Measurements from ENCODE around the gene CD180.

DNA sequence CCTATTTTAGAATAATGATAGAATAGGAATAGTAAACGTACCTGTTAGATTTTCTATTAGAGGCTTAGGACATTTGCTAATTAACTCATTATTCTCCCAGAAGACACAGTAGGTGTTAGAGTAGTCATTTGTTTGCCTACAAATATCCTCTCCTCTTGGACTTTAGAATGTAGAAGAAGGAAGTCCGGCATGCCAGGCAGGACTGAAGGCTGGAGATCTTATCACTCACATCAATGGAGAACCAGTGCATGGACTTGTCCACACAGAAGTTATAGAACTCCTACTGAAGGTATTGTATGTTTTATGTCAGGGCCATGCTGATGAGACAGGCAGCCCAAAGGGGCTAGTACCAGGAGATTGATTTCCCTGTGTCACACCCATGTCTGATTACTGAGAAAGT lies 43.3 kb downstream of the CD180 start:
- TF ChIP-seq, protein P1, sequence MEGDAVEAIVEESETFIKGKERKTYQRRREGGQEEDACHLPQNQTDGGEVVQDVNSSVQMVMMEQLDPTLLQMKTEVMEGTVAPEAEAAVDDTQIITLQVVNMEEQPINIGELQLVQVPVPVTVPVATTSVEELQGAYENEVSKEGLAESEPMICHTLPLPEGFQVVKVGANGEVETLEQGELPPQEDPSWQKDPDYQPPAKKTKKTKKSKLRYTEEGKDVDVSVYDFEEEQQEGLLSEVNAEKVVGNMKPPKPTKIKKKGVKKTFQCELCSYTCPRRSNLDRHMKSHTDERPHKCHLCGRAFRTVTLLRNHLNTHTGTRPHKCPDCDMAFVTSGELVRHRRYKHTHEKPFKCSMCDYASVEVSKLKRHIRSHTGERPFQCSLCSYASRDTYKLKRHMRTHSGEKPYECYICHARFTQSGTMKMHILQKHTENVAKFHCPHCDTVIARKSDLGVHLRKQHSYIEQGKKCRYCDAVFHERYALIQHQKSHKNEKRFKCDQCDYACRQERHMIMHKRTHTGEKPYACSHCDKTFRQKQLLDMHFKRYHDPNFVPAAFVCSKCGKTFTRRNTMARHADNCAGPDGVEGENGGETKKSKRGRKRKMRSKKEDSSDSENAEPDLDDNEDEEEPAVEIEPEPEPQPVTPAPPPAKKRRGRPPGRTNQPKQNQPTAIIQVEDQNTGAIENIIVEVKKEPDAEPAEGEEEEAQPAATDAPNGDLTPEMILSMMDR (IDR thresholded peaks at IDR 0.05), result no peak
- no peak for TF ChIP-seq POLR2A (IDR thresholded peaks at IDR 0.05)

Measured in right lobe of liver (tissue), 4 donors.